CD4-positive, alpha-beta T cell treated with Interleukin-15 for 1 hour (primary cell): Measurements from ENCODE around the gene ALG14.

ENCODE experiments used
- DNase-seq: peaks from one replicate; pipeline ENCODE4 v3.0.0-alpha.2; 2020

The ALG14 gene

DNA sequence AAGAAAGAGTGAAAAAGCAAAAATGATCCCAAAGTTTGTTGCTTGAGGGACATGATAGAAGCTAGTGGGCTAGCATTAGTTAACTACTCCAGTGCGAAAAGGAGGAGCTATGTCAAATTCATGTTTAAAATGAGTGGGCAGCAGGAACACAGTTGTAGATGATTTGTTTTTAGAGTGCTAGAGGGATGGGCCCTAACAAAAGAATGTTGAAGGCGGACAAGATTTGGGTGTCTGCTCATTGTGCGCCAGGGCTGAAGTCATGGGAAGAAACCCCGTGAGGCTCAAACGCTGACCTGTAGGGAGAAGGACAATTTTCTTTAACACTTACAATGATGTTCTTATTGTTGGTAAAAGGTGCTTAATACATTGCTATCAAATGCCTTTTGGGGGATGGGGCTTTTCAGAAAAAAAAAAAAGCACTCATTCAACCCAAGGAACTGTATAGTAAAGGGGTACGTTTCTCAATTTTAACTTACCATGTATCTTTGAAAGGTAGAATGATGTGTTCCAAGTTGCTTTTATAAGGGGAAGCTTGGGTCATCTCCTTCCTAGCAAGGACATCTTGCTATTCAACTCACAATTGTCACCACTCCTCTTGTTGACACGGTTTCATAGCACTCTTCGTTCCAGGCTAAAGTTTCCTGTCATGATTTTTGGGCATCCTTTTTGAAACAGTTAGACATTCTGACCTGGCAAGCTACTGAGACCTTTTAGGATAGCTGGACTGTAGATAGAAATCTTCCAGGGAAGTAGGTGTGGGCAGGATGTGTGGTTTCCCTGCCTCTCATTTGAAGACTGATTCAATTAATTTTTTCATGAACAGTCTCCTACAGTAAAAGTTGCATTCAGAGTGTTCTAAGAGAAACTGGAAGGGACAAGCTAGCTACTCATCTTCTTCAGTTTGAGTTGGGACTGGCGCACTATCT lies 92.8 kb downstream of the ALG14 start:
- no peak for DNase-seq

DNA sequence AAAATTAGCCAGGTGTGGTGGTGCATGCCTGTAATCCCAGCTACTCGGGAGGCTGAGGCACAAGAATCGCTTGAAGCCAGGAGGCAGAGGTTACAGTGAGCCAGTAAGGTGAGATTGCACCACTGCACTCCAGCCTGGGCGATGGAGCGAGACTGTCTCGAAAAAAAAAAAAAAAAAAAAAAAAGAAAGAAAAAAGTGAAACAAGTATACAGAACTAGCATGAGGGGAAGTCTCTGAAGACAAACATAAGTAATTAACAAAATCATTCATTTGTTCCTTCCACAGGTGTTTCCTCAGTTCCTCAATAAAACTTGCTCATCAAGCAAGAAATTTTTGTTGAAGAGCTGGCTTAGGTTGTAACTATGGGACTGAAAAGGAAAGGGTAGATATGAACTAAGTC lies 93.6 kb downstream of the ALG14 start:
- no peak for DNase-seq

DNA sequence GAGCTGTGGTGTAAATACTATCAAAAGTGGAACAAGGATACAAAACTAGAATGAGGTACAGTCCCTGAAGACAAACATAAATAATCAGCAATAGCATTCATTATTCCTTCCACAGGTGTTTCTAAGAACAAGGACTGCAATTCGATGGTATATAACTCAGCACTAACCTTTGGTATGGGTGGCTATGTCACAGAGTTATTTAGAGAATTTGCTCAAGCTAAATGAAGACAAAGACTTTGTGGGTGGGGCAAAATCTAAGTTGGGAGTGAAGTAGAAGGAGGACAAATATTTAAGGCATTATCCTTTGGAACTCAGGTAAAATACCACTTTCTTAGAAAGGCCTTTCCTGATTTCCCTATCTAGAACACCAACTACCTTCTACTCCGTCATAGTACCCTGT lies 94.3 kb downstream of the ALG14 start:
- no peak for DNase-seq

DNA sequence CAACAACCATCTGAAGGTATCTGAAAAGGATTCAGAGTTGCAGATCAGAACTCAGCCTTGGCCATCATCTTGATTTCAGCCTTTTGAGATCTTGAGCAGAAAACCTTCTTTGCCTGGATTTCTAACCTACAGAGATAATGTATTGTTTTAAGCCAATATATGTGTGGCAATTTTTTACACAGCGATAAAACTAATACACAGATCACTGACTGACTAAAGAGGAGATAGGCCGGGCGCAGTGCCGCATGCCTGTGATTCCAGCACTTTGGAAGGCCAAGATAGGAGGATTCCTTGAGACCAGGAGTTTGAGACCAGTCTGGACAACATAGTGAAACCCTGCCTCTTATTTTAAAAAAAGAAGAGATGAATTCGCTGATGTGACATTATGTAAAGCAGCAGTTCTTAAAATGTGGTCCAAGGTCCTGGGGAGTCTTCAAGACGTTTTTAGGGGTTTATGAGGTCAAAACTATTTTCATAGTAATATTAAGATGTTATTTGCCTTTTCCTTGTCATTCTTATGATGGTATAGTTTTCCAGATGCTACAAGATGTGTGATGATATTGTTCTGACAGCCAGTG lies 95.7 kb downstream of the ALG14 start:
- DNase-seq, result no peak

DNA sequence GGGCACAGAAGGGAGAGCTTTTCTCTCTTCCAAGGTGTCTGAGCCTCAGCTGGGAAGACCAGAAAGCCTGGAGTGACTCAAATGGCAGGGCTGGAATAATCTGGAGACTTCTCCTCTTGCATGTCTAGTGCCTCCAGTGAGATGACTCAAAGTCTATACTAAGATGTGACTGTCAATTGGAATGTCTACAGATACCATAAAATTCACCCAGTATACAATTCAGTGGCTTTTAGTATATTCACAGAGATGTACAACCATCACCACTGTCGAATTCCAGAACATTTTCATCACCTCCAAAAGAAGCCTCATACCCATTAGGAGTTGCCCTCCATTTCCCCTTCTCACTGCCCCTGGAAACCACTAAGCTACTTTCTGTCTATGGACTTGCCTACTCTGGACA lies 97.9 kb downstream of the ALG14 start:
- no peak for DNase-seq

DNA sequence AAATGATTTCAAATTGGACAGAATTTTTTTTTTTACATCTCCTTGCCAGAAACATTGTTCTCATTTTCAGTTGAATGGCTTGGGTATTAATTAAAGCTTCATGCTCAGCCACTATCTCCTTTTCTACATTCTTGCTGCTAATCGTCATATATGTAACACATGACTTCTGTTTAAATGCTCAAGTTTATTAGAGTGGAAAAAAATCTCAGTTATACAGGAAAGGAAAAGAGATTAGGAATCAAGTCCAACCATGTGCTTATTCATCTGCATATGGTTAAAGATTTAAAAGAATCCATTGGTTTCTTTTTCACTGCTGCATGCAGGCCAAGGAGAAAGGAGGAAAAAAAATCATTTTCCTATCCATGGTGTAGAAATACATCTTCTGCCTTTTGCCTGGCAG lies 98.5 kb downstream of the ALG14 start:
- DNase-seq, result no peak

DNA sequence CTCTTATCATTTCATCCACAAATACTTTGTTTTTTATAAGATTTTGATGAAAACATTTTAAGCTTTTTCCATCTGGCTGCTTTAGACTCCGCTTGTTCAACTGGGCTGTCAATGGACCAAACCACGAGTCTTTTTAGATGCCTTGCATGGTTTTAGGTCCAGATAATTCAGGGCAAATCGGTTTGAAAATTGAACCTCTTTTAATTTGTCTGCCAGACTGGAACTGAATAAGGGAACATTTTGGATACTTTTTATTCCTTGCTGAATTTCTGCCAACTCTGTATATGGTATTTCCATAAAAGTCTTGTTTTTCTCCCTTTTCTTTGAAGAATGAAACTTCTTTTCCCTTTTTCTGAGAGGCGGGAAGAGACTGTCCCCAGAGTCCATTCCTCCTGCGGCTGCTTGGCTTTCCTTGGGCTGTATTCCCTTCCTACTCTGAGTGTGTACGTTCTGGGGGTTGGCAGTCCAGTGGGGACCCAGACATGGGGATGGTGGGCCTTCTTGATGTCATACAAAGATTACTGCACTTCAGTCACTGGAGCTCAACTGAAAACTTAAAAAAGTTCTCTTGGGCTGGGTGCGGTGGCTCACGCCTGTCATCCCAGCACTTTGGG lies 99.3 kb downstream of the ALG14 start:
- DNase-seq, result no peak

DNA sequence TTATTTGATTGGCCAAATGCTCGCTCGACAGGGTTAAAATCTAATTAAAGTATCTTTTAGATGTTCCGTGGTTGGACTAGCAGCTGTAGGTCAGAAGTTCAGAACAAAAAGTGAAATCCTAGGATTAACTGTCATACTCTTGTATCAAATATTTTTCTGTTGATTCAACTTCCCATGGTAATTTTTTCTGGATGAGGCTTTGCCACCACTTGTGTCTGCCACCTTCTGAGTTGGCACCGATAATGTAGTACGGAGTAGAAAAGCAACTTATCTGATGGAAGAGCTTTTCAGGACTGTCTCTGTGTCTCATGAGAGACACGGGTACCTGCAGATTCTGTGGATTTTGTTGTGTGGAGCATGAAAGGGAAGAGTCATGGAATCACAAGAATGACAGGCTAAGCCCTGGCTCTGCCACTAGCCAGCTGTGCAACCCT lies 101.2 kb downstream of the ALG14 start:
- DNase-seq, result no peak

DNA sequence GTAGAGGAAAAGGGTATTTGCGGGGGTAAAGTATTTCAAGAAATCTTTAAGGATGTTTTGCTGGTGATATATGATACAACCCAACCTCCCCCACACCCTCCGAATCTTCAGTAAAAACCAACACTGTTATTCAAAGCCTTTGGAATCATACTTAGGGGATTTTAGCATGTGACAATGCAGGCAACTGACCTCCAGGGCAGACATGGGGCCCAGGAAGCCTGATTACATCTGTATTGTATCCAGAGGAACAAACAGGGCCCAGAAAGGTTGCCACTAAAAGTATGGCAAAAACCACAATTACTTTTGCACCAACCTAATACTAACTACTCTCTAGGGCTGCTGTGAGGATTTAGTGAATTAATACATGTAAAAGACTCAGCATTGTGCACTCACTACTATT lies 102.0 kb downstream of the ALG14 start:
- no peak for DNase-seq

DNA sequence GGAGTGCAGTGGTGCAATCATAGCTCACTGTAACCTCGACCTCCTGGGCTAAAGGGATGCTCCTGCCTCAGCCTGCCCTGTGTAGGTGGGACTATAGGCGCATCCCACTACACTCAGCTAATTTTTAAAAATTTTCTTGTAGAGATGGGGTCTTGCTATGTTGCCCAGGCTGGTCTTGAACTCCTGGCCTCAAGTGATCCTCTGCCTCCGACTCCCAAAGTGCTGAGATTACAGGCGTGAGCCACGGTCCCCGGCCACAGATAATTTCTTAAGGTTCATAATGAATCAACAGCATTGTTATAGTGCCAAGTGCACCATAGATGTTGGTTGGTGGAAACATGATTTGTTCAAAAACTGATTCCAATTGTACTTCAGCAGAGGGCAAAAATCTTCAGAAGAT lies 103.6 kb downstream of the ALG14 start:
- DNase-seq, result no peak

DNA sequence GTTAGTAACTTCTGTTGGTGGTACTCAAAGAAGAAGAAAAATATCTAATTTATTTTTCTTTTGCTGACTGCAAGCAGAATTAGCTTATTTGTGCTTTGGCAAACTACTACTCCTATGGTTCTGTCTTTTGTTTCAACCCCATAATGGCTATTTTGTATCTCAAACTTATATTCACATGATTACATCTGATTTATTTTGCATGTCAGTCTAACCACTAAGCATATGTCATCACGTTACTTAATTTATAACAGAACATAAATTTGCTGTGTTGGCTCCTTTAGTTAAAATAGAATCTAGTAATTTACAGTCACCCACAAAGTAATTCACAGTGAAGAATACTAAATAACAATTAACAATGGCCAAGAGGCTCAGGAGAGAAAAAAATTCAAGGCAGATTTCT lies 106.7 kb downstream of the ALG14 start:
- DNase-seq, result no peak

DNA sequence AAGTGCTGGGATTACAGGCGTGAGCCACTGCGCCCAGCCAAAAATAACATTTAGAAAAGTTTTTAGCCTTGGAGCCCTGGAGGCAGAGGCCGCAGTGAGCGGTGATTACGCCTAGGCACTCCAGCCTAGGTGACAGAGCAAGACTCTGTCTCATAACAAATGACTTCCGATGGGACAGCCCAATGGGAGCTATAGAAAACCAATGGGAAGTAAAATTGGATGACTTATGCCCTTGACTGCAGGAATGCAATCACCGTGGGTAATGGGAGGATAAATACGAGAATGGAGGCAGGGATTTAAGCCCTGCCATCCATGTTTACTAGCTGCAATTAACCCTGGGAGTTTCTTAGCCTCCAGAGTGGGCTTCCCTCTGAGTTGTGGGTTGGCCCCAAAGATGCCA lies 108.9 kb downstream of the ALG14 start:
- DNase-seq, result no peak

DNA sequence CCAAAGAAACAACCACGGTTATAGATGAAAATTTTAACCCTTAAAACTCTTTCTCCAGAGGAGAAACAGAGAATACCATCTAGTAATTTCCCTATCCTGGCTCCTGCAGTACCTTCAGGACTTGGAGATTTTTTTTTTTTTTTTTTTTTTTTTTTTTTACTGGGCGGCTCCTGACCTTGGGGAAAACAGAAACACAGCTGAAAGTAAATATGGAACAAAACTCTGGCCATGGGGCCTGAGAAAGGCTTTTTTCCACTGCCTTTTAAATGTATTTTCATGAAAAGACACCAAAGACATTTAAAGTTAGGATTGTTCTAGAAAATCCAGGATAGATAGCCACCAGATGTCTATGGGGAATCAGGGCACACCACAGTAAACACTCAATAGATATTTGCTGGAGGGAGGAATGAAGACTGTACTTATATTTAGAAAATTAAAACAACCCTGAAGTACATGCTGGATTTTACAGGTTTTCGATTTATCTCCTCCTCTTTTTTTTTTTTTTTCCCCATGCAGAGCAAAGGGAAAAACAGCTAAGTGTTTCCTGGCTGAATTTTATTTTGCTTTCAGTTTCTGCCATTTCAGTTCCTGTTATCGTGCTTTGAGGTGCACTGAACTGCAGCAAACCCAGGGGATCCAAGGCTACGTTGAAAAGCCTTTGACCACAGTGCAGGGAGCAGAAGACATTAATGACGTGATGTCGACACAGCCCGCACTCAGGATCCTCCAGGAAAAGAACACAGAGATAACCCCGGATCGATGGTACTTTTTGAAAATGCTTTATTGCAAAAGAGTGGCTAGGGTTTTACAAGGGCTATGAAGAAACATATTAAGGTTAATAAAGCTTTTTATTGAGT lies 110.1 kb downstream of the ALG14 start:
- DNase-seq, result peak; percentile 18

DNA sequence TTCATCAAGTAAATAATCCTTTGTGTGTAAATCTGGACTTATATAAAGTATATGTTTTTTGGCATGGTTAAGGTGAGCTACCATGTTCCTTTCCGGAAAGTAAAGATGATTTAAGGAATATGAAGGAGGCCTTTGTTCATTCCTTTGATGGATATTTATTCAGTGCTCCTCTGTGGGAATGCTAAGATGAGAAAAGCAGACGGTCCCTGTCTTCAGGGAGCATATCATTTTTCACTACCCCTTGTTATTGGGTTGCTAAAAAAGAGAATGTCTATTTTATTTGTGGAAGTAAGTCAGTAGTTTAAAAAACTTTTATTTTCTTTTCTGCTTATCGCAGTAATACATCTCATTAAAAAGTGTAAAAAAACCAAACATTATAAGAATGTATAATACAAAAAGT lies 110.8 kb downstream of the ALG14 start:
- DNase-seq, result no peak

DNA sequence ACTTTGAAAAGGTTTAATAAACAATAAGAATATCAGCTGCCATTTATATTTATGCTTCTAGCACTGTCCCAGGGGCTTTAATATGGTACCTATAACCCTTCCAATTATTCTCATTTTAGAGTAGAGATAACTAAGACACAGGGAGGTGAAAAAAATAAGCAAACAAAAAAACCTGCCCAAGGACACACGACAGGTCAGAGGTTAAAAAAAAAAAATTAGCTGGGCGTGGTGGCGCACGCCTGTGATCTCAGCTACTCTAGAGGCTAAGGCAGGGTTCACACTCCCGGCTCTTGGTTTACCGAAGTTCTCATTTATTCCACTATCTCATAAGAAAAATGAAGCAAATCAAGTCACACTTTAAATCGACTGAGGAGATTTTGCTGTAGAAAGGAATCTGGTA lies 111.2 kb downstream of the ALG14 start:
- no peak for DNase-seq

DNA sequence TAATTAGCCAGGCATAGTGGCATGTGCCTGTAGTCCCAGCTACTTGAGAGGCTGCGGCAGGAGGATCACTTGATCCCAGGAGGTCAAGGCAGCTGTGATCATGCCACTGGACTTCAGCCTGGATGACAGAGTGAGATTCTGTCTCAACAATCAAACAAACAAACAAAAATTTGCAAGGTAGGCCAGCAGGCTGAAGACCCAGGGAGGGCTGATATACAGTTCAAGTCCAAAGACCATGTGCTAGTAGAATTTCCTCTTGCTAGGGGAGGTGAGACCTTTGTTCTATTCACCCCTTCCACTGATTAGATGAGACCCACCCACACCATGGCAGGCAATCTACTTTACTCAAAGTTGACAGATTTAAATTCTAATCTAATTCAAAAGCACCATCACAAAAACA lies 114.7 kb downstream of the ALG14 start:
- no peak for DNase-seq

DNA sequence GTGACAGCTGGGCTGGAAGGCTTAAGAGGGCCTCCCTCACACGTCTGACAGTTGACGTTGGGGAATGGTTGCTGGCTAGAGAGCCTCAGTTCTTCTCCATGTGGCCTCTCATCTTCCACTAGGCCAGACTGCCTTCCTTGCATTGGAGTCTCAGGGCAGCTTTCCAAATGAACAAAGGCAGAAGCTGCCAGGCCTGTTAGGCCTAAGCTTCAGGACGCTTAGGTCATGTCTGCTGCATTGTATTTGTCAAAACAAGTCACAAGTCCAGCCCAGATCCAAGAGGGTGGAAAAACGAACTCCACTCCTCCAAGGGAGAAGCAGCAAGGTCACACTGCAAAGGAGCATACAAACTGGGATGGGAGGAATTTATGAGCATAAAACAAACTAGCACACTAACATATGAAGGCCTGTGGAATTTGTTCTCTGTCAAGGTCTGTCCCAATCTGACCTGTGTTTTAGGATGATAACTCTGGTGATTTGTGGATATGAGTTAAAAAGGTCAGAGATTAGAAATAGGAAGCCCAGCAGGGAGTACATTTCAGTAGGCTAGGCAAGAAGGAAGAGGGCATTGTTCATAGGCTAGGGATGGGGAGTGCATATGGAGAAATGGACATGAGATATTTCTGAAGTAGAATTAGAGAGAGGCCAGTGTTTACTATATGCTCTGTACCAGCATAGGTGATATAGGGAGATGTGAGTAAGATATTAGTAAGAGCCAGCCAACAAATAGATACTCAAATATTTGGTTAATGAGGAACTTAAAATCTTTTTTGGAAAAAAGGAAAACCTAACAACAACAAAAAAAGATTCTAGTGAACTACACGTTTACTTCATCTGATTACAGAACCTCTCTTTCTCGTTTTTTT lies 116.8 kb downstream of the ALG14 start:
- no peak for DNase-seq

DNA sequence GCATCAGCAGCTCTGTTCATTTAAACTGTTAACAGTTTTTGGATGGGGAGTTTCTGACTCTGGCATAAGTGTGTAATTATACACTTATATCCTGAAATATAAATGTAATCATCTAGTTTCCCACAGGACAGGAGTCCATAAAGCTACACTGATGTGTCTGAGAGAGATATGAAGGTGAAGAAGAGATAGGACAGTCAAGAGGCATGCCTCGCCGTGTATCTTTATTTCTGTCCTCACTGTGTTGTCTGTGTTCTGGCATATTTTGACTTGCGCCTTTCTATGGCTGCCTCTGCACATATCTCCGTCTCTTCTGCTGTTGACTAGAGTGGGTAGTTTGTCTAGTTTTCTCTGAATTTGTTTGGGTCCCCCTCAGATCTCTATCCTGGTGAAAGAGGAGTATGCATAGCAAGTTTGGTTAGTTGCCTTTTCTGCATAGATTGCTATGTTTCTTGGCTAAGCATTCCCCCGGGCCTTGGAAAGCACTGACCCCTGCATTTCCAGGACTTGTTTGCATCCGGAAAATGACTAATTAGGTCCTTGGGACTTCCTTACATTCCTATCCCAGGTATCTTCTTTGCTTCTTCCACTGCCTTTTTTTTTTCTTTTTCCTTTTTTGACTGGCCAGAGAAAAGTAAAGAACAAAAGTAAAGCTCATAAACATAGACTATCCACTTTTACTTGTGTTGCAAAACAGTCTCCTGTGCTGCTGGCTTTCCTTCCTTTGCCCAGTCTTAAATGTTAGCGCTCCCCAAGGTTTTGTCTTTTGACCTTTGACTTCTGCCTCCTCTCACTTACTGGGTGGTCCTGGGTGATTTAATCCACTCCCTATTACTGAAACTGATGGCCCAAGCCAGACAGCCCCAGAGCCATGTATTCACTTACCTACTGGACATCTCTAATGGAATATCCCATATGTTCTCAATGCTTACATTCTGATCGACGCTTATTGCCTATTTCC lies 118.2 kb downstream of the ALG14 start:
- no peak for DNase-seq

DNA sequence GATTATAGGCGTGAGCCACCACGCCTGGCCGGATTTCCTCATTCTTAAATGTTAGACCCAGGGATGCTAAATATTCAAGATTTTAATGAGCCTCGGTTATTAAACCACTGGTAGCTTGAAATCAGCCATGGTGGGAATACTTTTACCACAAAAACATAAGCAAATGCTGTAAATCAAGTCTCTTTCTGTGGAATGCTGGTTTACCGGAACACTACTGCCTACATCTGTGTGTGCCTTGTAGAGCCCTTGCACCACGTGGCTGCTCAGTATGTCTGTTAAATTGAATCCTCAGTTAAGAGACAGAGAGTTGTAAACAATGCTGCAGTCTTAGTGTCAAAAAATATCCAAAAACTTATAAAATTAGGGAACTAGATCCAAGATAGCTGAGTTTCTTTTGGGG lies 119.0 kb downstream of the ALG14 start:
- no peak for DNase-seq

DNA sequence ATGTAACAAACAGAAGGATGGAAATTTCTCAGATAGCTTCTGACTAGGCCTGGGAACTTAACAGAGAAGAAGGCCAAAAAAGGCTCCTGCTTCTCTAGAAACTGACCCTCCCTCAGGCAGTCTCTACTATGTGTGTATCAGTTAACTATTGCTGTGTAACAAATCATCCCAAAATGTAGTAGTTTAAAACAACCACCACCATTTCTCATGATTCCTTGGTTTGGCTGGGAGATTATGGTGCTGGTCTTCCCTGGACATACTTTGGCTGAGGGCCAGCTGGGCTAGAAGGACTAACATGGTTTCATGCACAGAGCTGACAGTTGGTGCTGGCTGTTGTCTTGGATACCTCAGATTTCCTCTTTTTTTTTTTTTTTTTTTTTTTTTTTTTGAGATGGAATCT lies 119.6 kb downstream of the ALG14 start:
- DNase-seq, result no peak

DNA sequence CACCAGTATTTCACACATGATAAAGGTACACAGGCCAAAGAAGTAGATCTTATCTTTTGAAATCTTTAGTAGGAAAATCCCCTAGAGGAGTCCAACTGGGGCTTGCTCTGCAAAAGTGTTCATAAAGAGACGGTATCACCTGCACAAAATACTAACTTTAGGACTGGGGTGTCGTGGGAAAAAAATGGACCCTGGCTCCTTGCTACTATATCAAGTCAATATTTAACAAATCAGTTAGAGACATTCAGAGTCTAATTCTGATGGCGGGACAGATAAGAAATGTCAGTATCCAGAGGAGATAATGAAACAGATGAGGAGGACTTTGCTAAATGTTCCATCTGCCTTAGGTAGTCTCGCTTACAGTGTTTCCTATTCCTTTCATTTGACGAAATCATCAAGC lies 120.2 kb downstream of the ALG14 start:
- DNase-seq, result no peak
